Measurements from ENCODE around the gene UBE2H. TPM values are rescaled to one million over a fixed set of nuclear protein-coding genes. Genes with fewer than 3 reads are reported as not detected.

The UBE2H gene
- total RNA-seq, 4 donors from 2014 or later: 89.3 to 95.8 (median 90.9) TPM

DNA sequence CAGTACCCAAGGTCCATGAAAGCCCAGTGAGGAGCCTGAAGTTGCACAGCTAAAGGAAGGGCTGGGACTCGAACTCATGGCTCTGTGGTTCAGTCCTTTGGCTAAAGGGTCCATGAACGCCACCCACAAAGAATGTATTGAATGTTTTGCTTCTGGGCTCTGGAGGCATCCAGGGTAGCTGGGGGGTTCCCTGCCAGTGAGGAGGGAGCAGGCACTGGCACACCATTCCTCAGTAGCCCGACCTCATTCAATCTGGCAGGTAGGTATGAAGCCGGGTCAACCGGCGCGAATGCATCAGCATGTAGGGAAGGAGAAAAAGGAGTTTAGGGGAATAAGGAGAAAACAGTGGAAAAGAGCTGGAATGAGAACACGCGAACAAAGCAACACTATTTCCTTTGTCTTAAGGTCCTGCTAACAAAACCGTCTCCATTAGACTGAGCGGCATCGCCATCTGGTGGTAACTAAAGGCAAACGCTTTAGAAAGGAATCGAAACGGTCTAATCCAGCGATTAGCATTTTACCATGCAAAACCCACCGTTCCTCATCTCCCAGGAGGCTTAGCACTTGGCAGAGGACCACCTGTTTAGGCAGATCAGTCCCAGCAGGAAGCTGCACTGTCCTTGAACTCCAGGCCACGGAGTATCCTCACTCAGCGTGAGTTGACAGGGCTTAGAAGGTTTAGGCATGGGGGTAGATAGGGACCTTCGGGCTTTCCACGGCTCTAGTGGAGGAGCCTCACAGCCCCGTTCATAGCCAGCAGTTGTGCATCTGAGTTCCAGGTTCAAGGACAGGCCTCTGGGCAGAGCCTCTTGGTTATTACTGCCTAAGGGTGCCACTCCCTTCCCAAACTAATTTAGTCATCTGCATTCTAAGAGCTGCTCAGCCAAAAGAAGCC, 122.8 kb downstream of the UBE2H start:
- TF ChIP-seq, protein P1, sequence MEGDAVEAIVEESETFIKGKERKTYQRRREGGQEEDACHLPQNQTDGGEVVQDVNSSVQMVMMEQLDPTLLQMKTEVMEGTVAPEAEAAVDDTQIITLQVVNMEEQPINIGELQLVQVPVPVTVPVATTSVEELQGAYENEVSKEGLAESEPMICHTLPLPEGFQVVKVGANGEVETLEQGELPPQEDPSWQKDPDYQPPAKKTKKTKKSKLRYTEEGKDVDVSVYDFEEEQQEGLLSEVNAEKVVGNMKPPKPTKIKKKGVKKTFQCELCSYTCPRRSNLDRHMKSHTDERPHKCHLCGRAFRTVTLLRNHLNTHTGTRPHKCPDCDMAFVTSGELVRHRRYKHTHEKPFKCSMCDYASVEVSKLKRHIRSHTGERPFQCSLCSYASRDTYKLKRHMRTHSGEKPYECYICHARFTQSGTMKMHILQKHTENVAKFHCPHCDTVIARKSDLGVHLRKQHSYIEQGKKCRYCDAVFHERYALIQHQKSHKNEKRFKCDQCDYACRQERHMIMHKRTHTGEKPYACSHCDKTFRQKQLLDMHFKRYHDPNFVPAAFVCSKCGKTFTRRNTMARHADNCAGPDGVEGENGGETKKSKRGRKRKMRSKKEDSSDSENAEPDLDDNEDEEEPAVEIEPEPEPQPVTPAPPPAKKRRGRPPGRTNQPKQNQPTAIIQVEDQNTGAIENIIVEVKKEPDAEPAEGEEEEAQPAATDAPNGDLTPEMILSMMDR (IDR thresholded peaks at IDR 0.05; ENCODE audit: low read depth): no peak

DNA sequence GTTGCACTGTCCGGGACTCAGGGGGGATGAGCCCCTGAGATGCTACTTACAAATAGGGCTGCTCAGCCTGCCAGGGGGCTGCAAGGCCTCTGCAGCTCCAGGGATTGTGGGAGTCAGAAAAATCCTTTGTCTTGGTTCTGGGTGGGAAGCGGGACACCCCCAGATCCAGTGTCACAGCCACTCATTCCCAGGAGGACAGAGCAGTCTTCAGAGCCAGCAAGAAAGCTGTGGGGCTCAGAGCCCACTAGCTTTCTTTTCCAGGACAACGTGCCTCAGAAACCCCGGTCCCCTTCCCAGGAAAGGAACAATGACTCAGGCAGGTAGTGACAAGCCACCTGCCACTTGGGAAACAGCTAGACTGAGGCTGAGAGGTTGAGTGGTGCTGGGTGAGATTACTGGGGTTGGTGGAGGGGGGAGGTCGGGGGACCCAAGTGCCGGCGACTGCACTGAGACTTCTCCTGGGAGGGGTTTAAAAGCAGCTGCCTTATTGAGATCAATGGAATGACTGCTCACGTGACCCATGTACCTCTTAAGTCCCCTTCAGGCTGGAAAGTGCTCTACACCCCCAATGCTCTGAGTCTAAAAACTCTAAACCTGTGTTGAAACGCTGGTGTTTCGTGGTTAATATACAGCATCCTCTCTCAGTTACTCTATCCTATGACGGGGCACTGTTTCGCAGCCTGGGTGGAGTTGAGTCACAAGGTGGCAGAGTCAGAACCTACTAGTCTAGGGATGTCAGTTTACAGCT, 123.6 kb downstream of the UBE2H start:
- TF ChIP-seq, protein P1 (IDR thresholded peaks at IDR 0.05; ENCODE audit: low read depth): no peak

DNA sequence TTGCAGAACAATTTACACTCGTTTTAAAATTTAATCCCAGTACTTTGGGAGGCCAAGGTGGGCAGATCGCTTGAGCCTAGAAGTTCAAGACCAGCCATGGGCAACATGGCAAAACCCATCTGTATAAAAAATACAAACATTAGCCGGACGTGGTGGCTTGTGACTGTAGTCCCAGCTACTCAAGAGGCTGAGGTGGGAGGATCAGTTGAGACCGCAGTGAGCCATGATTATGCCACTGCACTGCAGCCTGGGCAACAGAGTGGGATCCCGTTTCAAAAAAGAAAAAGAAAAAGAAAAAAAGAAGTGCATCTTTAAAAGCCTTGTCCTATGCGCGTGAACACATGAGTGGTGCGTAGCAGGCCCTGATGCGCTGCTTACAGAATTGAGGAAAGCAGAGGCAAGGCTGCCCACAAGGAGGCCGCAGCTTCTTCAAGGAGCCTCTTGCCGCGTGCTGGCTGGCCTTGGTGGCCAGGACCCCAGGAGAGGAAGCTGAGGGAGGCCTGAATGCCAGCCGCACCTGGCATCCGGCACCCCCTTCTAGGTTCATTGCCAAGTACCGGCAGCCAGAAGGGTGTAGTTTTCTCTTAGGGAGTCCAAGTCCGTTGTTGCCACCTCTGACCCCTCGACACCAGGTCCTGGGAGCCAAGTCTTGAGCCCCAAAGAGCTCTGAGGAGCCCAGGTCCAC, 124.5 kb downstream of the UBE2H start:
- TF ChIP-seq, protein P1 (IDR thresholded peaks at IDR 0.05; ENCODE audit: low read depth): no peak

DNA sequence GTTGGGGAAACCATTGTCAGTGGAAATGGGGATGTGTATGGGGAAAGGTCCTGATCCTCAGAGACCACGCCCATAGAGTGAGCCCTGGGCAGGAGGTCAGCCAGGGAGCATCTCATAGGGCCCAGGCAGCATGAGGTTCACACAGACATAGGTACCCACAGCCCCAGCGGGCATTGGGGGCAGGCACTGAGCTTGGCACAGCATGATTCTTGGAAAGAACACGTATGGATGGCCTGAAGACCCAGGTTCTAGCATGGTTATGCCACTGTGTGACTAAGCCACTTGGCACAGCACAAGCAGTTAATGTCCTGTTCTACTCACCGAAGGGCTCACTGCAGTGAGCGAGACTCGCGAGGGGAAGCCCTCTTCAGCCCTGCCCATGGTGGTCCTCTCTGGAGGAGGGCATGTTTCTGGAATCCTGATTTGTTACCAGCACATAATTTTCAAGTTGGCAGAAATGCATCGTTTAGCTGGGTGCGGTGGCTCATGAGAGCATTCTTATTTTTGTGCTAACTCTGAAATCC, 125.2 kb downstream of the UBE2H start:
- TF ChIP-seq, protein P1 (IDR thresholded peaks at IDR 0.05; ENCODE audit: low read depth): no peak

DNA sequence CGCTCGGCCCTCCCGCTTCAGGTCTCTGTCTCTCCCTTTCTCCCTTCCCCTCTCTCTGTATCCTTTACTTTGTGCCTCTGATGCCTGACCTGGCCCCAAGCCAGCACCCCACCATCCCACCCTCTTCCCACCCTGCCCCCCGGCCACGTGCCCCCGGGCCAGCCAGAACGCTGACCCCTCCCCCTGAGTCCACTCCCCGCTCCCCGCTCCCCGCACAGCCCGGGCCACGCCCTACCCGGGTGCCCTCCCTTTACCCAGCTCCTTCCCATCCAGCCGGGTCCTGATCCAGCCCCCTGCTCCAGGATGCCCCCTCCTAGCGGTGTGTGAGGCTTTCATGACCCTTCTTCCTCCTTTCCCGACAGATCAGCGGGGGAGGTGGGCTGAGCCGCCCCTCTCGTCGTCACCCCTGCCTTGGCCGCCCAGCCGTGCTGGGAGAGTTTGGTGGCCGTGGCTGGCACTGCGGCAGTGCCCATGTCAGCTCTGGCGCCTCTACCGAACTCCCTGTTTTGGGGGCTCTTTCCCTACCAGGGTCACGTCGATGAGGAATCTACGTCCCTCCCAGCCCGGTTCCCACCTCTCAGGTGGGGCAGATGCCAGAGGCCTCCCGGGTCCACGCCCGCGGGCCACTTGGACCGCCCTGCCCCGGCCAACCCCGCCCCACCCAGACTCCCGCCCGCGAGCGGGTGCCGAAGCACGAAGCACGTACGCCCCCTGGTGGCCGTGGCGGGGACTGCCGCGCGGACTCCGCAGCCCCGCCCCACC, 127.4 kb downstream of the UBE2H start:
- TF ChIP-seq, protein P1 (IDR thresholded peaks at IDR 0.05; ENCODE audit: low read depth): no peak

DNA sequence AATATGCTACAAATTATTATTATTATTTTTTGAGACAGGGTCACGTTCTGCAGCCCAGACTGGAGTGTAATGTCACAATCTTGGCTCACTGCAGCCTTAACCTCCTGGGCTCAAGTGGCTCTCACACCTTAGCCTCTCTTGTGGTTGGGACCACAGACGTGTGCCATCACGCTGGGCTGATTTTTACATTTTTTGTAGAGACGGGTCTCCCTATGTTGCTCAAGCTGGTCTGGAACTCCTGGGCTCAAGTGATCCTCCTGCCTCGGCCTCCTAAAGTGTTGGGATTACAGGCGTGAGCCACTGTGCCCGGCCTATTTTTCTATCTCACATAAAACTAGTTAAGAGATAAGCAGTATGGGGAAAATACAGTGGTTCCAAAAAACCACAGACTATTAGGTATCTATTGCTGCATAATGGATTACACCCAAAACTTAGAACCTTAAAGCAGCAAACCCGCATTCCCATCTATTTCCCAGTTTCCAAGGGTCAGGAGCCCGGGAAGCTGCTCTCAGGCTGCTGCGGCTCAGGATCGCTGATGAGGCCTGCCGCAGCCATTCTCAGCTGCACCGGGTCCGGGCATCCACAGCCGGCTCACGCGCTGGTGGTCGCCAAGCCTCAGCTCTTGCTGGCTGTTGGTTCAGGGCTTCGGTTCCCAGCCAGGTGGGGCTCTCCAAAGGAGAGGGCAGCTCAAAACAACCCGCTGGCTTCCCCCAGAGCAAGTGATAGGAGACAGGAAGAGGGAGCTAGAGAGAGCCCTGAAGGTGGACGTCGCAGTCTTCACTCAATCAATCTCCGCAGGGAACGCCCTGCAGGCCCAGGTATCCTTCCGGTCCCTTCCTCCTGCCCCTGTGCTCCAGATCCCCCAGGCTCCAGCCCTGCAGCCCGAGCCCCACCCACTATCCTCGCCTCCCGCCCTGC, 128.2 kb downstream of the UBE2H start:
- TF ChIP-seq, protein P1 (IDR thresholded peaks at IDR 0.05; ENCODE audit: low read depth): no peak
